A549 (cell line): Measurements from ENCODE around the gene HMCES. TPM values are rescaled to one million over a fixed set of nuclear protein-coding genes. Genes with fewer than 3 reads are reported as not detected.

Experiments used
- ATAC-seq, 2 experiments: fragments of 200-7000 bp in 1 of 2; fragments of >200 bp in 1 of 2; cut with Nextera tagmentation in 1 of 2; cut with Tn5 transposase in 1 of 2; 3 replicates each; pipeline versions ENCODE4 v1.8.0 to v1.9.1; 2018 to 2020; ENCODE audit warnings: mild to moderate bottlenecking in 1 of 2, moderate library complexity in 1 of 2
- CTCF ChIA-PET: fragments of 300-600 bp; sonication (Branson Sonifier 250); formaldehyde crosslinking; extraction: SDS; loops from one replicate; lab custom pipeline; 2021; ENCODE audit warnings: antibody characterized with exemption, inconsistent platforms; lab: Yijun Ruan, JAX
- POLR2A ChIA-PET: fragments of 350-600 bp; formaldehyde crosslinking; extraction: SDS; loops from one replicate; lab custom pipeline; 2021; ENCODE audit warnings: antibody characterized with exemption, inconsistent platforms; lab: Yijun Ruan, JAX
- DNase-seq, 2 experiments: peaks; one replicate each; pipeline versions ENCODE4 v3.0.0 to v3.0.0-alpha.2; 2011 to 2016; ENCODE audit warnings: low read depth in 1 of 2, low spot score in 1 of 2
- FAIRE-seq: peaks from 2 replicates; lab custom pipeline; 2011; peaks lifted over from hg19 to GRCh38; lab: Jason Lieb, UNC
- H3K27ac ChIP-seq, 2 experiments: fragments of >200 bp; sonication (Bioruptor Twin); formaldehyde crosslinking; 3 replicates each; pipeline ENCODE4 v1.5.1; 2016 to 2017
- H3K4me1 ChIP-seq: fragments of >200 bp; sonication (Bioruptor Twin); formaldehyde crosslinking; 3 replicates; pipeline ENCODE4 v1.6.1; 2016
- H3K4me2 ChIP-seq: fragments of >200 bp; sonication (Bioruptor Twin); formaldehyde crosslinking; 3 replicates; pipeline ENCODE4 v1.6.1; 2016
- H3K4me3 ChIP-seq: fragments of >200 bp; sonication (Bioruptor Twin); formaldehyde crosslinking; 3 replicates; pipeline ENCODE4 v1.5.1; 2016
- H3K9me3 ChIP-seq: fragments of >200 bp; sonication (Bioruptor Twin); formaldehyde crosslinking; 3 replicates; pipeline ENCODE4 v1.6.1; 2016
- BHLHE40 ChIP-seq: IDR thresholded peaks from 2 replicates; pipeline ENCODE4 v1.6.1; 2012; ENCODE audit warnings: low read depth, low read length, inconsistent platforms
- CHD2 ChIP-seq: fragments of 150-350 bp; IDR thresholded peaks from 2 replicates; pipeline ENCODE4 v1.6.1; 2014; ENCODE audit warnings: low read length; ENCODE audit not compliant: partially characterized antibody
- ESRRA ChIP-seq: fragments of 150-350 bp; IDR thresholded peaks from 2 replicates; pipeline ENCODE4 v1.6.1; 2014; ENCODE audit warnings: mild to moderate bottlenecking, low read length, borderline replicate concordance
- HDAC2 ChIP-seq: fragments of 200-600 bp; sonication (generic); IDR thresholded peaks from 2 replicates; pipeline ENCODE4 v1.6.1; 2016
- HEYL ChIP-seq: fragments of 250-450 bp; sonication (Bioruptor Pico); IDR thresholded peaks from 2 replicates; pipeline ENCODE4 v1.8.0; 2021; ENCODE audit warnings: mild to moderate bottlenecking, moderate library complexity
- HOXB5 ChIP-seq: fragments of 250-450 bp; sonication (Bioruptor Pico); IDR thresholded peaks from 2 replicates; pipeline ENCODE4 v1.5.0; 2020; ENCODE audit warnings: mild to moderate bottlenecking, moderate library complexity
- JUNB ChIP-seq: fragments of >200 bp; sonication (Bioruptor Twin); formaldehyde crosslinking; IDR thresholded peaks from 2 replicates; pipeline ENCODE4 v1.6.1; 2016
- MAFK ChIP-seq: fragments of 450-650 bp; IDR thresholded peaks from 2 replicates; pipeline ENCODE4 v1.6.1; 2014; ENCODE audit not compliant: partially characterized antibody
- MYC ChIP-seq: IDR thresholded peaks from 2 replicates; pipeline ENCODE4 v1.6.1; 2012; ENCODE audit warnings: mild to moderate bottlenecking, inconsistent platforms, low read length, improper control_type of control experiment, borderline replicate concordance
- NPAS2 ChIP-seq: fragments of 250-450 bp; sonication (Bioruptor Pico); IDR thresholded peaks from 2 replicates; pipeline ENCODE4 v1.8.0; 2022; ENCODE audit warnings: mild to moderate bottlenecking, moderate library complexity, borderline replicate concordance
- POLR2AphosphoS2 ChIP-seq: conservative IDR thresholded peaks from 2 replicates; pipeline ENCODE4 v1.6.1; 2012; ENCODE audit warnings: low read length, improper control_type of control experiment, inconsistent platforms
- RARB ChIP-seq: fragments of 250-450 bp; sonication (Bioruptor Pico); IDR thresholded peaks from 2 replicates; pipeline ENCODE4 v1.8.0; 2021; ENCODE audit warnings: mild to moderate bottlenecking, moderate library complexity
- TP53 ChIP-seq: fragments of 250-450 bp; sonication (Bioruptor Pico); IDR thresholded peaks from 2 replicates; pipeline ENCODE4 v1.5.0; 2021; ENCODE audit warnings: mild to moderate bottlenecking, moderate library complexity
- ZC3H11A ChIP-seq: fragments of 450-650 bp; IDR thresholded peaks from 2 replicates; pipeline ENCODE4 v1.6.1; 2014; ENCODE audit warnings: antibody characterized with exemption, mild to moderate bottlenecking
- ZFP36 ChIP-seq: fragments of 450-650 bp; IDR thresholded peaks from 2 replicates; pipeline ENCODE4 v1.6.1; 2014; ENCODE audit warnings: borderline replicate concordance; ENCODE audit not compliant: partially characterized antibody
- ZNF302 ChIP-seq: fragments of 250-450 bp; sonication (Bioruptor Pico); IDR thresholded peaks from 2 replicates; pipeline ENCODE4 v1.9.0; 2021; ENCODE audit warnings: inconsistent platforms, mild to moderate bottlenecking, moderate library complexity
- WGBS: methylation state at CpG from one replicate; pipeline ENCODE4 v1.1.6; 2017; ENCODE audit errors: missing lambda C conversion rate; 5-methylcytosine and 5-hydroxymethylcytosine counted together
- polyA plus RNA-seq, 4 experiments: library from polyadenylated mRNA; depleted of rRNA in 3 of 4; stranded (reverse); fragments of >200 nt; fragmentation: RNase III in 1 of 4; extraction: RNeasy Plus Mini Kit Qiagen cat#74134 plus additional on column Dnase treatment in 1 of 4; gene quantifications; 2 replicates in 3 of 4; 3 replicates in 1 of 4; pipeline ENCODE4 v1.2.3, GENCODE V29; 2011 to 2017
- TF ChIP-seq, protein P1 (sequence below): fragments of 200-600 bp; sonication (generic); IDR thresholded peaks from 2 replicates; pipeline ENCODE4 v1.6.1; 2016; ENCODE audit warnings: antibody characterized with exemption, mild to moderate bottlenecking, moderate library complexity
- TF ChIP-seq, protein P2 (sequence below): fragments of 250-450 bp; sonication (Bioruptor Pico); IDR thresholded peaks from 2 replicates; pipeline ENCODE4 v1.5.0; 2020; ENCODE audit warnings: low read depth, mild to moderate bottlenecking, moderate library complexity
- TF ChIP-seq, protein P3 (sequence below): IDR thresholded peaks from 2 replicates; pipeline ENCODE4 v1.6.1; 2012
- TF ChIP-seq, protein P4 (sequence below): fragments of 150-350 bp; IDR thresholded peaks from 2 replicates; pipeline ENCODE4 v1.6.1; 2014; ENCODE audit warnings: low read depth, mild to moderate bottlenecking, low read length
- TF ChIP-seq, protein P5 (sequence below): fragments of 250-450 bp; sonication (Bioruptor Pico); IDR thresholded peaks from 2 replicates; pipeline ENCODE4 v1.5.0; 2021; ENCODE audit warnings: mild to moderate bottlenecking, moderate library complexity, borderline replicate concordance
- TF ChIP-seq, protein P6 (sequence below): fragments of >200 bp; sonication (Bioruptor Twin); formaldehyde crosslinking; IDR thresholded peaks from 2 replicates; pipeline ENCODE4 v1.6.1; 2016
- TF ChIP-seq, protein P7 (sequence below): fragments of 450-650 bp; IDR thresholded peaks from 2 replicates; pipeline ENCODE4 v1.6.1; 2014; ENCODE audit warnings: antibody characterized with exemption

The HMCES gene
- polyA plus RNA-seq, 2 of the 4 experiments (the other 2 are of a cell fraction): 35.2 to 39.9 TPM

DNA sequence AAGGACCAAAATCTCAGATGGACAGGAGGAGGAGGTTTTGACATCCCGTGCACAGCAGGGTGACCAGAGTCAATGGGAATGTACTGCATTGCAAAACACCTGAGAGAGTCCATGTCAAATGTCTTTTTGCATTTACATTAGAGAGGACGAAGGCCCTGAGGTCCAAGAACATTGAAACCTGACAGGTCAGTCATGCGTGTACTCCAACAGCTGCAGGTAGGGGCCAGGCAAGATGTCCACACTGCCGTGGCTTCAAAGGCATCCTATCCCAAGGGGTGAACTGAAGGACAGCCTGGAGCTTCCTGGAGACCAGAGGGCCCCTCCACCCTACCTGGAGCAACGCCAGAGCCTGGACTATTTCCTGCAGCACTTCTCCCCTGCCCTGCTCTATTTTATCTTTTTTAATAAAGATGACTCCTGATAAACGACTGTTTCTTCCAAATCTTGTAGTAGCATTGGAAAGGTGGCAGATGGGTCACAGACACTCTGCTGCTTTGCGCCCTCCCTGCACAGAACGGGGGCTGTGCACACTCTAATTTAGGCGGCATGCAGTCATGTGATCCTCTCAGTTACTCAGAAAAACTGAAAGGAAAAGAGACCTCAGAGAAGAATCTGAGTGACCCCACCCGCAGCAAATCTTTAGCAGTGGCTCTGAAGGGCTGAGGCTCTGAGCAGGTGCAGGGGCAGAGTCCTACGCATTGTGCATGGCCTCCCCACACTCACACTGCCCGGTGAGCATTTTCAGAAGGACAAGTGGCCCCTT, 68.2 kb downstream of the HMCES start:
- FAIRE-seq (no peak), ATAC-seq (no peak), DNase-seq (no peak)
- no peak overlapping the region for H3K4me3 ChIP-seq
- H3K27ac ChIP-seq: no peak overlapping the region
- no peaks in the 10 kb centered on the region for H3K9me3 ChIP-seq
- peaks cover 6% of the 10 kb centered on the region; the same call in 1 of the 3 replicates for H3K4me1 ChIP-seq
- no peak for TF ChIP-seq JUNB
- TF ChIP-seq, protein P1, sequence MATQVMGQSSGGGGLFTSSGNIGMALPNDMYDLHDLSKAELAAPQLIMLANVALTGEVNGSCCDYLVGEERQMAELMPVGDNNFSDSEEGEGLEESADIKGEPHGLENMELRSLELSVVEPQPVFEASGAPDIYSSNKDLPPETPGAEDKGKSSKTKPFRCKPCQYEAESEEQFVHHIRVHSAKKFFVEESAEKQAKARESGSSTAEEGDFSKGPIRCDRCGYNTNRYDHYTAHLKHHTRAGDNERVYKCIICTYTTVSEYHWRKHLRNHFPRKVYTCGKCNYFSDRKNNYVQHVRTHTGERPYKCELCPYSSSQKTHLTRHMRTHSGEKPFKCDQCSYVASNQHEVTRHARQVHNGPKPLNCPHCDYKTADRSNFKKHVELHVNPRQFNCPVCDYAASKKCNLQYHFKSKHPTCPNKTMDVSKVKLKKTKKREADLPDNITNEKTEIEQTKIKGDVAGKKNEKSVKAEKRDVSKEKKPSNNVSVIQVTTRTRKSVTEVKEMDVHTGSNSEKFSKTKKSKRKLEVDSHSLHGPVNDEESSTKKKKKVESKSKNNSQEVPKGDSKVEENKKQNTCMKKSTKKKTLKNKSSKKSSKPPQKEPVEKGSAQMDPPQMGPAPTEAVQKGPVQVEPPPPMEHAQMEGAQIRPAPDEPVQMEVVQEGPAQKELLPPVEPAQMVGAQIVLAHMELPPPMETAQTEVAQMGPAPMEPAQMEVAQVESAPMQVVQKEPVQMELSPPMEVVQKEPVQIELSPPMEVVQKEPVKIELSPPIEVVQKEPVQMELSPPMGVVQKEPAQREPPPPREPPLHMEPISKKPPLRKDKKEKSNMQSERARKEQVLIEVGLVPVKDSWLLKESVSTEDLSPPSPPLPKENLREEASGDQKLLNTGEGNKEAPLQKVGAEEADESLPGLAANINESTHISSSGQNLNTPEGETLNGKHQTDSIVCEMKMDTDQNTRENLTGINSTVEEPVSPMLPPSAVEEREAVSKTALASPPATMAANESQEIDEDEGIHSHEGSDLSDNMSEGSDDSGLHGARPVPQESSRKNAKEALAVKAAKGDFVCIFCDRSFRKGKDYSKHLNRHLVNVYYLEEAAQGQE: no peak
- no peak for TF ChIP-seq MAFK
- TF ChIP-seq, protein P2, sequence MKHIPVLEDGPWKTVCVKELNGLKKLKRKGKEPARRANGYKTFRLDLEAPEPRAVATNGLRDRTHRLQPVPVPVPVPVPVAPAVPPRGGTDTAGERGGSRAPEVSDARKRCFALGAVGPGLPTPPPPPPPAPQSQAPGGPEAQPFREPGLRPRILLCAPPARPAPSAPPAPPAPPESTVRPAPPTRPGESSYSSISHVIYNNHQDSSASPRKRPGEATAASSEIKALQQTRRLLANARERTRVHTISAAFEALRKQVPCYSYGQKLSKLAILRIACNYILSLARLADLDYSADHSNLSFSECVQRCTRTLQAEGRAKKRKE (CRISPR knock-in tag): no peak
- no peak for TF ChIP-seq ZNF302 (CRISPR knock-in tag)
- TF ChIP-seq, protein P3, sequence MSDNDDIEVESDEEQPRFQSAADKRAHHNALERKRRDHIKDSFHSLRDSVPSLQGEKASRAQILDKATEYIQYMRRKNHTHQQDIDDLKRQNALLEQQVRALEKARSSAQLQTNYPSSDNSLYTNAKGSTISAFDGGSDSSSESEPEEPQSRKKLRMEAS: no peak
- TF ChIP-seq POLR2AphosphoS2: no peak
- TF ChIP-seq BHLHE40: no peak
- no peak for TF ChIP-seq HOXB5 (CRISPR knock-in tag)
- no peak for TF ChIP-seq ESRRA
- TF ChIP-seq CHD2: no peak
- TF ChIP-seq ZC3H11A: no peak
- TF ChIP-seq, all 56 proteins: peak for 0
- no peak overlapping the region for H3K4me2 ChIP-seq
- WGBS: 59% methylated on average over 12 of the region's 12 CpGs
- ChIA-PET POLR2A (no interaction called here), CTCF (no interaction called here)

DNA sequence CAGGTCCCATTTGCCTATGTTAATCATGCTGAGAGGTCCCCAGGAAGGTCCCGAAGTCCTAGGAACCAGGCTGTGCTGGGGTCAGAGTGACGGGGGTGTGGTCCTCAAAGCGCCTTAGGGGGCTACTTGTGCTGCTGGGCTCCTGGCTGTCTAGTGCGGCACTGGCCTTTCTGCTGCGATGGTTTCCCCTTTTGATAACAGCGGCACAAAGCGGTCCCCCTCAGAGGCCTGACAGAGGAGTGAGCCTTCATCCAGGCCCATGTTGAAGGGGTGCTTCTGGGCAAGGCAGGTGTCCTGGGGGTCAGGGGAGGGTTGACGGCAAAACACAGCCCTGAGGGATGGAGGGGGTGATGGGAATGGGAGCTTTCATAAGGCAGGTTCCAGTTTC, 68.8 kb downstream of the HMCES start:
- FAIRE-seq (no peak), DNase-seq (no peak), ATAC-seq (no peak)
- Histone ChIP-seq H3K4me2 (no peak overlapping the region), H3K27ac (no peak overlapping the region), H3K9me3 (no peaks in the 10 kb centered on the region), H3K4me1 (peaks cover 6% of the 10 kb centered on the region; the same call in 1 of the 3 replicates), H3K4me3 (no peak overlapping the region)
- CTCF ChIA-PET: no interaction called here
- WGBS: 79% methylated on average over 7 of the region's 8 CpGs
- POLR2A ChIA-PET: no interaction called here
- TF ChIP-seq MAFK (no peak), ESRRA (no peak), TP53 (CRISPR knock-in tag) (no peak), RARB (CRISPR knock-in tag) (no peak), HOXB5 (CRISPR knock-in tag) (no peak), ZFP36 (no peak), NPAS2 (CRISPR knock-in tag) (no peak), HEYL (CRISPR knock-in tag) (no peak), HDAC2 (no peak), CHD2 (no peak), MYC (no peak)
- TF ChIP-seq, protein P4, sequence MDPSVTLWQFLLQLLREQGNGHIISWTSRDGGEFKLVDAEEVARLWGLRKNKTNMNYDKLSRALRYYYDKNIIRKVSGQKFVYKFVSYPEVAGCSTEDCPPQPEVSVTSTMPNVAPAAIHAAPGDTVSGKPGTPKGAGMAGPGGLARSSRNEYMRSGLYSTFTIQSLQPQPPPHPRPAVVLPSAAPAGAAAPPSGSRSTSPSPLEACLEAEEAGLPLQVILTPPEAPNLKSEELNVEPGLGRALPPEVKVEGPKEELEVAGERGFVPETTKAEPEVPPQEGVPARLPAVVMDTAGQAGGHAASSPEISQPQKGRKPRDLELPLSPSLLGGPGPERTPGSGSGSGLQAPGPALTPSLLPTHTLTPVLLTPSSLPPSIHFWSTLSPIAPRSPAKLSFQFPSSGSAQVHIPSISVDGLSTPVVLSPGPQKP: no peak
- TF ChIP-seq, protein P5, sequence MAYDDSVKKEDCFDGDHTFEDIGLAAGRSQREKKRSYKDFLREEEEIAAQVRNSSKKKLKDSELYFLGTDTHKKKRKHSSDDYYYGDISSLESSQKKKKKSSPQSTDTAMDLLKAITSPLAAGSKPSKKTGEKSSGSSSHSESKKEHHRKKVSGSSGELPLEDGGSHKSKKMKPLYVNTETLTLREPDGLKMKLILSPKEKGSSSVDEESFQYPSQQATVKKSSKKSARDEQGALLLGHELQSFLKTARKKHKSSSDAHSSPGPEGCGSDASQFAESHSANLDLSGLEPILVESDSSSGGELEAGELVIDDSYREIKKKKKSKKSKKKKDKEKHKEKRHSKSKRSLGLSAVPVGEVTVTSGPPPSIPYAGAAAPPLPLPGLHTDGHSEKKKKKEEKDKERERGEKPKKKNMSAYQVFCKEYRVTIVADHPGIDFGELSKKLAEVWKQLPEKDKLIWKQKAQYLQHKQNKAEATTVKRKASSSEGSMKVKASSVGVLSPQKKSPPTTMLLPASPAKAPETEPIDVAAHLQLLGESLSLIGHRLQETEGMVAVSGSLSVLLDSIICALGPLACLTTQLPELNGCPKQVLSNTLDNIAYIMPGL (CRISPR knock-in tag): no peak
- TF ChIP-seq, protein P6, sequence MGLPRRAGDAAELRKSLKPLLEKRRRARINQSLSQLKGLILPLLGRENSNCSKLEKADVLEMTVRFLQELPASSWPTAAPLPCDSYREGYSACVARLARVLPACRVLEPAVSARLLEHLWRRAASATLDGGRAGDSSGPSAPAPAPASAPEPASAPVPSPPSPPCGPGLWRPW: no peak
- TF ChIP-seq, protein P7, sequence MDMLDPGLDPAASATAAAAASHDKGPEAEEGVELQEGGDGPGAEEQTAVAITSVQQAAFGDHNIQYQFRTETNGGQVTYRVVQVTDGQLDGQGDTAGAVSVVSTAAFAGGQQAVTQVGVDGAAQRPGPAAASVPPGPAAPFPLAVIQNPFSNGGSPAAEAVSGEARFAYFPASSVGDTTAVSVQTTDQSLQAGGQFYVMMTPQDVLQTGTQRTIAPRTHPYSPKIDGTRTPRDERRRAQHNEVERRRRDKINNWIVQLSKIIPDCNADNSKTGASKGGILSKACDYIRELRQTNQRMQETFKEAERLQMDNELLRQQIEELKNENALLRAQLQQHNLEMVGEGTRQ: no peak
